Brain microvascular endothelial cell (primary cell): ENCODE measurements around the gene NOL3.

ENCODE experiments used
- DNase-seq: peaks from one replicate; pipeline ENCODE4 v3.0.0-alpha.2; 2020
- H3K27ac ChIP-seq: fragments of 250-450 bp; sonication (Bioruptor Pico); 2 replicates; pipeline ENCODE4 v1.5.1; 2020; ENCODE audit warnings: mild to moderate bottlenecking, moderate library complexity
- H3K27me3 ChIP-seq: fragments of 250-450 bp; sonication (Bioruptor Pico); replicated peaks from 2 replicates; pipeline ENCODE4 v1.5.1; 2020; ENCODE audit warnings: mild to moderate bottlenecking
- H3K36me3 ChIP-seq: fragments of 250-450 bp; sonication (Bioruptor Pico); replicated peaks from 2 replicates; pipeline ENCODE4 v1.5.1; 2020; ENCODE audit warnings: mild to moderate bottlenecking
- H3K4me3 ChIP-seq: 2 replicates; pipeline ENCODE4 v1.5.1; 2011; ENCODE audit warnings: low read depth, mild to moderate bottlenecking, control low read depth, low read length, moderate library complexity
- in situ Hi-C: cut with HindIII; loops from 2 replicates; pipeline ENCODE4 v1.10.0; 2017; ENCODE audit warnings: low sequenced_read_pairs, low pct_ligation_motif_present
- TF ChIP-seq, protein P1 (sequence below): IDR thresholded peaks from 2 replicates; pipeline ENCODE4 v1.5.1; 2011; ENCODE audit warnings: low read depth, mild to moderate bottlenecking, moderate library complexity, low read length, control low read depth, inconsistent platforms; ENCODE audit errors: missing control alignments

Gene NOL3

GRCh38 chr16:67196881-67197280 is 26.5 kb downstream of the NOL3 start:
- DNase-seq: no peak
- Histone ChIP-seq H3K4me3 (no peak overlapping the region), H3K36me3 (peaks cover 60% of the 10 kb centered on the region), H3K27me3 (no peaks in the 10 kb centered on the region), H3K27ac (no peak overlapping the region)
- in situ Hi-C loops: no loop called here
- TF ChIP-seq, protein P1, sequence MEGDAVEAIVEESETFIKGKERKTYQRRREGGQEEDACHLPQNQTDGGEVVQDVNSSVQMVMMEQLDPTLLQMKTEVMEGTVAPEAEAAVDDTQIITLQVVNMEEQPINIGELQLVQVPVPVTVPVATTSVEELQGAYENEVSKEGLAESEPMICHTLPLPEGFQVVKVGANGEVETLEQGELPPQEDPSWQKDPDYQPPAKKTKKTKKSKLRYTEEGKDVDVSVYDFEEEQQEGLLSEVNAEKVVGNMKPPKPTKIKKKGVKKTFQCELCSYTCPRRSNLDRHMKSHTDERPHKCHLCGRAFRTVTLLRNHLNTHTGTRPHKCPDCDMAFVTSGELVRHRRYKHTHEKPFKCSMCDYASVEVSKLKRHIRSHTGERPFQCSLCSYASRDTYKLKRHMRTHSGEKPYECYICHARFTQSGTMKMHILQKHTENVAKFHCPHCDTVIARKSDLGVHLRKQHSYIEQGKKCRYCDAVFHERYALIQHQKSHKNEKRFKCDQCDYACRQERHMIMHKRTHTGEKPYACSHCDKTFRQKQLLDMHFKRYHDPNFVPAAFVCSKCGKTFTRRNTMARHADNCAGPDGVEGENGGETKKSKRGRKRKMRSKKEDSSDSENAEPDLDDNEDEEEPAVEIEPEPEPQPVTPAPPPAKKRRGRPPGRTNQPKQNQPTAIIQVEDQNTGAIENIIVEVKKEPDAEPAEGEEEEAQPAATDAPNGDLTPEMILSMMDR: no peak

DNA sequence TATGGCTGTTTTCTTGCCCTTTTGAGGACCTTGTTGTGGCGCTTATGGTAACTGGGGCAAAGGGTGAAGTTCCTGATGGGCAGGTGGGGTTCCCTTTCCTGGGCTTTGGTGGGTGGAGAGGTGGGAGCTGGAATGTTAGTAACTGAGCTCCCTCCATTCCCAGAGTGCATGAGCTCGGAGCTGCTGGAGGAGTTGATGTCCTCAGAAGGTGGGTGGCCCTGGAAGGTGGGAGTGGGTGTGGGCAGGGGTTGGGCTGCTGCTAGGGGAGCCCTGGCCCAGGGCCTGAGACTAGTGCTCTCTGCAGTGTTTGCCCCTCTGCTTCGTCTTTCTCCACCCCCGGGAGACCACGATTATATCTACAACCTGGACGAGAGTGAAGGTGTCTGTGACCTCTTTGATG is 27.4 kb downstream of the NOL3 start:
- Histone ChIP-seq H3K4me3 (no peak overlapping the region), H3K27ac (no peak overlapping the region), H3K27me3 (no peaks in the 10 kb centered on the region), H3K36me3 (peaks cover 64% of the 10 kb centered on the region)
- DNase-seq: no peak
- in situ Hi-C loops: no loop called here
- TF ChIP-seq, protein P1: no peak

DNA sequence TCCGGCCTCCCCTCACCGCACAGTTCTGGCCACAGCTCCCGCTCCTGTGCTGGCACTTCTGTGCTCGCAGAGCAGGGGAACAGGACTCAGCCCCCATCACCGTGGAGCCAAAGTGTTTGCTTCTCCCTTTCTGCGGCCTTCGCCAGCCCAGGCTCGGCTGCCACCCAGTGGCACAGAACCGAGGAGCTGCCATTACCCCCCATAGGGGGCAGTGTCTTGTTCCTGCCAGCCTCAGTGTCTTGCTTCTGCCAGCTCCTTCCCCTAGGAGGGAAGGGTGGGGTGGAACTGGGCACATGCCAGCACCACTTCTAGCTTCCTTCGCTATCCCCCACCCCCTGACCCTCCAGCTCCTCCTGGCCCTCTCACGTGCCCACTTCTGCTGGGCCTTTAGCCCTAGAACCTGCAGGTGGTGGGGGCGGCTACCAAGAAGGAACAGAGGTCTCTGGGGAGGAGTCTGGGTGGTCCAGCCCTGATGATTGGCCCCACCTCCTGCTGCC is 27.9 kb downstream of the NOL3 start:
- H3K27ac ChIP-seq: no peak overlapping the region
- in situ Hi-C loops: no loop called here
- DNase-seq: no peak

GRCh38 chr16:67199011-67199807 is 28.9 kb downstream of the NOL3 start, which contains the start of gene ELMO3:
Gene ELMO3 (plus strand): TSS chr16:67199131. CDS start chr16:67199327, 196 bp downstream.
- in situ Hi-C loops: no loop called here
- Histone ChIP-seq H3K27me3 (no peaks in the 10 kb centered on the region), H3K4me3 (no peak within 1 kb of the TSS), H3K27ac (no peak within 1 kb of the TSS), H3K36me3 (peaks cover 61% of the 10 kb centered on the region)
- no peak for DNase-seq
- TF ChIP-seq, protein P1: peak; percentile 47

More for the DNA sequence above, 27.9 kb downstream of the NOL3 start:
- TF ChIP-seq, protein P1: peak; percentile 88
- Histone ChIP-seq H3K36me3 (peaks cover 63% of the 10 kb centered on the region), H3K4me3 (no peak overlapping the region), H3K27me3 (no peaks in the 10 kb centered on the region)

DNA sequence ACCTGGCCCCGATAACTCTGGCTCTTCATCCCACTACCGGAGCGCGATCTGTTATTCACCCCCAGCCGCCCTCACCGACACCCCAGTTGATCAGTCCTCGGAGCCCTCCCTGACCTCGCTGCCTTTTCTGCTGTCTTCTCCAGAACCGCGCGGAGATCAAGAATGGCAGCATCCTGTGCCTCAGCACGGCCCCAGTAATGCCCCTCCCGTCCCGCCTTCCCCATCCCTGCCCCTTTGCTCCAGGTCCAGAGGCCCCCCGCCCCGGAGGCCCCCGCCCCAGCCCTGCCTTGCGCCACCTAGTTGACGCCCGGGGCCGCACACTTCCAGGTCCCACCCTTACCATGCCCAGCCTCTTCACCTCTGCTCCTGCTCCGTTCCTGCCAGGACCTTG is 29.5 kb downstream of the NOL3 start:
- Histone ChIP-seq H3K36me3 (peaks cover 57% of the 10 kb centered on the region), H3K27me3 (no peaks in the 10 kb centered on the region), H3K4me3 (no peak overlapping the region), H3K27ac (no peak overlapping the region)
- TF ChIP-seq, protein P1: peak; percentile 10
- in situ Hi-C loops: no loop called here
- no peak for DNase-seq

- DNase-seq: no peak
- H3K36me3 ChIP-seq: peaks cover 50% of the 10 kb centered on the region
- in situ Hi-C loops: no loop called here
Measured at GRCh38 chr16:67200491-67200890, 30.2 kb downstream of the NOL3 start.

More at GRCh38 chr16:67200491-67200890, 30.2 kb downstream of the NOL3 start:
- Histone ChIP-seq H3K27me3 (no peaks in the 10 kb centered on the region), H3K4me3 (no peak overlapping the region), H3K27ac (no peak overlapping the region)
- TF ChIP-seq, protein P1: no peak
